ENCODE data around the gene CELF2. TPM values are rescaled to one million over a fixed set of nuclear protein-coding genes. Genes with fewer than 3 reads are reported as not detected.

The CELF2 gene
- total and polyA plus RNA-seq, 2 of the 4 experiments (the other 2 are of a cell fraction), result 3.5 to 6.6 TPM

- BruUV-seq (replicated peaks), result no TSS peak
- H3K4ac ChIP-seq (ENCODE audit: low read depth, low read length), result no peak overlapping the region
- H2BK120ac ChIP-seq (ENCODE audit: low read depth, low read length), result no peak overlapping the region
- TF ChIP-seq SMC3 (IDR thresholded peaks at IDR 0.05; ENCODE audit: low read depth, low read length) (no peak), FOS (IDR thresholded peaks at IDR 0.05; ENCODE audit: low read depth, low read length) (no peak), USF2 (IDR thresholded peaks at IDR 0.05; ENCODE audit: low read depth, low read length) (no peak), RFX5 (IDR thresholded peaks at IDR 0.05; ENCODE audit: low read depth, low read length) (no peak), MAFK (IDR thresholded peaks at IDR 0.05; ENCODE audit: low read depth, low read length) (no peak), CEBPB (IDR thresholded peaks at IDR 0.05; ENCODE audit: low read depth, low read length) (no peak), CHD1 (IDR thresholded peaks at IDR 0.05; ENCODE audit: low read depth, low read length) (no peak), BHLHE40 (IDR thresholded peaks at IDR 0.05; ENCODE audit: low read depth, low read length) (no peak), MAZ (IDR thresholded peaks at IDR 0.05; ENCODE audit: borderline replicate concordance, low read depth, low read length) (no peak), RAD21 (IDR thresholded peaks at IDR 0.05; ENCODE audit: low read length) (no peak), RCOR1 (IDR thresholded peaks at IDR 0.05; ENCODE audit: insufficient replicate concordance, low read length) (no peak), POLR2A (IDR thresholded peaks at IDR 0.05; ENCODE audit: low read depth, low read length) (no peak), NFE2L2 (IDR thresholded peaks at IDR 0.05; ENCODE audit: low read depth, low read length) (no peak), MXI1 (IDR thresholded peaks at IDR 0.05; ENCODE audit: borderline replicate concordance, low read depth, low read length) (no peak)
- TF ChIP-seq, protein P1, sequence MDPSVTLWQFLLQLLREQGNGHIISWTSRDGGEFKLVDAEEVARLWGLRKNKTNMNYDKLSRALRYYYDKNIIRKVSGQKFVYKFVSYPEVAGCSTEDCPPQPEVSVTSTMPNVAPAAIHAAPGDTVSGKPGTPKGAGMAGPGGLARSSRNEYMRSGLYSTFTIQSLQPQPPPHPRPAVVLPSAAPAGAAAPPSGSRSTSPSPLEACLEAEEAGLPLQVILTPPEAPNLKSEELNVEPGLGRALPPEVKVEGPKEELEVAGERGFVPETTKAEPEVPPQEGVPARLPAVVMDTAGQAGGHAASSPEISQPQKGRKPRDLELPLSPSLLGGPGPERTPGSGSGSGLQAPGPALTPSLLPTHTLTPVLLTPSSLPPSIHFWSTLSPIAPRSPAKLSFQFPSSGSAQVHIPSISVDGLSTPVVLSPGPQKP (IDR thresholded peaks at IDR 0.05; ENCODE audit: borderline replicate concordance, low read depth, low read length), result no peak
- TF ChIP-seq, protein P2, sequence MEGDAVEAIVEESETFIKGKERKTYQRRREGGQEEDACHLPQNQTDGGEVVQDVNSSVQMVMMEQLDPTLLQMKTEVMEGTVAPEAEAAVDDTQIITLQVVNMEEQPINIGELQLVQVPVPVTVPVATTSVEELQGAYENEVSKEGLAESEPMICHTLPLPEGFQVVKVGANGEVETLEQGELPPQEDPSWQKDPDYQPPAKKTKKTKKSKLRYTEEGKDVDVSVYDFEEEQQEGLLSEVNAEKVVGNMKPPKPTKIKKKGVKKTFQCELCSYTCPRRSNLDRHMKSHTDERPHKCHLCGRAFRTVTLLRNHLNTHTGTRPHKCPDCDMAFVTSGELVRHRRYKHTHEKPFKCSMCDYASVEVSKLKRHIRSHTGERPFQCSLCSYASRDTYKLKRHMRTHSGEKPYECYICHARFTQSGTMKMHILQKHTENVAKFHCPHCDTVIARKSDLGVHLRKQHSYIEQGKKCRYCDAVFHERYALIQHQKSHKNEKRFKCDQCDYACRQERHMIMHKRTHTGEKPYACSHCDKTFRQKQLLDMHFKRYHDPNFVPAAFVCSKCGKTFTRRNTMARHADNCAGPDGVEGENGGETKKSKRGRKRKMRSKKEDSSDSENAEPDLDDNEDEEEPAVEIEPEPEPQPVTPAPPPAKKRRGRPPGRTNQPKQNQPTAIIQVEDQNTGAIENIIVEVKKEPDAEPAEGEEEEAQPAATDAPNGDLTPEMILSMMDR (conservative IDR thresholded peaks at IDR 0.05; ENCODE audit: low read depth, low read length), result no peak
- no peak overlapping the region for H2BK5ac ChIP-seq (ENCODE audit: low read depth, low read length, poor library complexity, severe bottlenecking)
- DNase-seq (no peak), ATAC-seq (ENCODE audit: low read depth) (no peak)
- H3K27ac ChIP-seq (ENCODE audit: insufficient read depth, low read length), result no peak overlapping the region
- H3K36me3 ChIP-seq (ENCODE audit: control insufficient read depth, insufficient read depth, low read length), result no peaks in the 10 kb centered on the region
- no peak overlapping the region for H2AK5ac ChIP-seq (ENCODE audit: low read depth, low read length)
- no peaks in the 10 kb centered on the region for H3K9me3 ChIP-seq (ENCODE audit: control insufficient read depth, insufficient read depth, low read length)
- H3K4me1 ChIP-seq (ENCODE audit: control insufficient read depth, insufficient read depth, low read length), result no peaks in the 10 kb centered on the region
- no peak overlapping the region for H3K4me3 ChIP-seq (ENCODE audit: insufficient read depth, low read depth, low read length)
- ChIA-PET POLR2A (ENCODE audit: unreplicated experiment) (no interaction called here), CTCF (no interaction called here)
- H3K27me3 ChIP-seq (ENCODE audit: control insufficient read depth, insufficient read depth, low read length), result no peaks in the 10 kb centered on the region
- in situ Hi-C loops (cut with MboI; ENCODE audit: low sequenced_read_pairs) (no loop called here), dilution Hi-C loops (cut with HindIII; ENCODE audit: low sequenced_read_pairs, unreplicated experiment) (no loop called here), intact Hi-C loops (cut with micrococcal nuclease) (no loop called here)
- H4K20me1 ChIP-seq (ENCODE audit: insufficient read depth, low read length), result no peaks in the 10 kb centered on the region
- no peak overlapping the region for H3K14ac ChIP-seq (replicated peaks; ENCODE audit: low read depth, low read length)
- H4K8ac ChIP-seq (ENCODE audit: low read depth in 2 of 2, low read length in 2 of 2), result no peak overlapping the region
- no peaks in the 10 kb centered on the region for H3K79me1 ChIP-seq (ENCODE audit: low read depth in 1 of 2, low read length in 2 of 2)
- no peak overlapping the region for H2BK15ac ChIP-seq (ENCODE audit: low read depth, low read length)
- no peak overlapping the region for H3K23ac ChIP-seq (ENCODE audit: low read depth, low read length)
- no CpG with 5 or more reads among the region's 7 CpGs for WGBS, 2 experiments (ENCODE audit: extremely low coverage in 2 of 2, insufficient read length in 1 of 2)
- H2AK9ac ChIP-seq (replicated peaks; ENCODE audit: low read depth, low read length, poor library complexity), result no peak overlapping the region
- no peak overlapping the region for H4K5ac ChIP-seq (ENCODE audit: low read depth, low read length)
- no peak overlapping the region for H3K9ac ChIP-seq (ENCODE audit: low read depth, low read length)
- H3K4me2 ChIP-seq (ENCODE audit: low read depth, low read length), result no peak overlapping the region
- H3K9me1 ChIP-seq (ENCODE audit: insufficient read depth, low read length), result no peaks in the 10 kb centered on the region
- no peak overlapping the region for H4K91ac ChIP-seq (ENCODE audit: insufficient read depth, low read depth, low read length)
- H3K56ac ChIP-seq (ENCODE audit: extremely low read depth, insufficient read depth, low read length), result no peak overlapping the region
- no peak overlapping the region for H2BK20ac ChIP-seq (ENCODE audit: low read depth, low read length)
- no peak overlapping the region for H2AFZ ChIP-seq (replicated peaks; ENCODE audit: low read length, poor library complexity)
- H3K18ac ChIP-seq (ENCODE audit: low read depth, low read length), result no peak overlapping the region
Observed at GRCh38 chr10:11106621-11107374, 89.1 kb downstream of the CELF2 start.
